ENCODE data around the gene STAT6.

DNA sequence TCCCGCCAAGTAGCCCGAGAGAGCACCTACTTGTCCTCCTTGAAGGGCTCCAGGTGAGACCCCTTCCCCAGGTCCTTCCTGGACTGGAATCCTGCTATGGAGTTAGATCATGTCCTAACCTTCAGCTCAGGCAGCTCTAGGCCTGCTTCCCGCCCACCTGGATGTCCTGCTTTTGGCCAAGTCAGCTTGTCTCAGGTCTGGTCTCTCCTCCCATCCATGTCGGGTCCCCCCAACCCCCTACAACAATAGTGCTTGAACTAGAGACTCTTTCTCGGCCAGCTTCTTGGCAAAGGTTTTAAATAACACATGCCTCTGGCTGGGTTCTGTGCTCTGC, 18.7 kb downstream of the STAT6 start:
- TF ChIP-seq, protein P1, sequence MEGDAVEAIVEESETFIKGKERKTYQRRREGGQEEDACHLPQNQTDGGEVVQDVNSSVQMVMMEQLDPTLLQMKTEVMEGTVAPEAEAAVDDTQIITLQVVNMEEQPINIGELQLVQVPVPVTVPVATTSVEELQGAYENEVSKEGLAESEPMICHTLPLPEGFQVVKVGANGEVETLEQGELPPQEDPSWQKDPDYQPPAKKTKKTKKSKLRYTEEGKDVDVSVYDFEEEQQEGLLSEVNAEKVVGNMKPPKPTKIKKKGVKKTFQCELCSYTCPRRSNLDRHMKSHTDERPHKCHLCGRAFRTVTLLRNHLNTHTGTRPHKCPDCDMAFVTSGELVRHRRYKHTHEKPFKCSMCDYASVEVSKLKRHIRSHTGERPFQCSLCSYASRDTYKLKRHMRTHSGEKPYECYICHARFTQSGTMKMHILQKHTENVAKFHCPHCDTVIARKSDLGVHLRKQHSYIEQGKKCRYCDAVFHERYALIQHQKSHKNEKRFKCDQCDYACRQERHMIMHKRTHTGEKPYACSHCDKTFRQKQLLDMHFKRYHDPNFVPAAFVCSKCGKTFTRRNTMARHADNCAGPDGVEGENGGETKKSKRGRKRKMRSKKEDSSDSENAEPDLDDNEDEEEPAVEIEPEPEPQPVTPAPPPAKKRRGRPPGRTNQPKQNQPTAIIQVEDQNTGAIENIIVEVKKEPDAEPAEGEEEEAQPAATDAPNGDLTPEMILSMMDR (IDR thresholded peaks at IDR 0.05; ENCODE audit: extremely low read depth in 1 of 2, insufficient read depth in 1 of 2, low read depth in 1 of 2, low read length in 2 of 2), result no peak
- TF ChIP-seq POLR2A (IDR thresholded peaks at IDR 0.05; ENCODE audit: low read depth, low read length), result no peak
- no peak for TF ChIP-seq EZH2 (IDR thresholded peaks at IDR 0.05; ENCODE audit: borderline replicate concordance, low read depth, low read length, severe bottlenecking)

Data from endothelial cell of umbilical vein (primary cell).